ENCODE measurements around the gene IGLL5.

DNA sequence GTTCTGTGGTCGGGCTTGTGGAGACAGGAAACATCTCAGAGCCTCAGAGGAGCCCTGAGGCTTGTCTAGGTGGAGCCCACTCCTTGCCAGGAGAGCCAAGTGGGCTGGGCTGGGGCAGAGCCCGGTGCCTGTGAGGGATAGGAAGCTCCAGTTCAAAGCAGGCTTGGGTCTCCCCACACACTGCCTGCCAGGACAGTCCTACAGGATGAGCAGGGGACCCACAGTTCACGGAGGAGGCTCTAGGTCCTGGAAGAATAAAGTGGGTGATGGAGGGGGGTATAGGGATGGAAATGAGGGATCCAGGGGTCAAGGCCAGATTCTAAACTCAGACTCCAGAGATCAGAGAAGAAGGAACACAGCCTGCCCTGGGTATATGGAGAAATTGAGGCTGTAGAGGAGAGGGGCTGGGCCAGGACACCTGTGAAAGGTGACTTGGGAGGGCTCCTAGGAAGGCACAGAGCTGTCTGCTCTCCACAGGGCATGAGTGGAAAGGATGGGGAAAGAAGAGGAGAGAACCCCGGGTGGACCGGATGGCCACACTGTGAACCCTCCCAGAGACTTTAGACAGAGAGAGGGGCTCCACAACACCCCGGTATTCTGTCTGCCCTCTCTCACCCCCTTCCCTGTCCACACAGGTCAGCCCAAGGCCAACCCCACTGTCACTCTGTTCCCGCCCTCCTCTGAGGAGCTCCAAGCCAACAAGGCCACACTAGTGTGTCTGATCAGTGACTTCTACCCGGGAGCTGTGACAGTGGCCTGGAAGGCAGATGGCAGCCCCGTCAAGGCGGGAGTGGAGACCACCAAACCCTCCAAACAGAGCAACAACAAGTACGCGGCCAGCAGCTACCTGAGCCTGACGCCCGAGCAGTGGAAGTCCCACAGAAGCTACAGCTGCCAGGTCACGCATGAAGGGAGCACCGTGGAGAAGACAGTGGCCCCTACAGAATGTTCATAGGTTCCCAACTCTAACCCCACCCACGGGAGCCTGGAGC is 7.4 kb downstream of the IGLL5 start:
- TF ChIP-seq USF2 (IDR thresholded peaks at IDR 0.05; ENCODE audit: borderline replicate concordance, low read depth, low read length) = no peak
- TF ChIP-seq POLR2AphosphoS5 (IDR thresholded peaks at IDR 0.05; ENCODE audit: low read depth, low read length) = no peak
- TF ChIP-seq, protein P1, sequence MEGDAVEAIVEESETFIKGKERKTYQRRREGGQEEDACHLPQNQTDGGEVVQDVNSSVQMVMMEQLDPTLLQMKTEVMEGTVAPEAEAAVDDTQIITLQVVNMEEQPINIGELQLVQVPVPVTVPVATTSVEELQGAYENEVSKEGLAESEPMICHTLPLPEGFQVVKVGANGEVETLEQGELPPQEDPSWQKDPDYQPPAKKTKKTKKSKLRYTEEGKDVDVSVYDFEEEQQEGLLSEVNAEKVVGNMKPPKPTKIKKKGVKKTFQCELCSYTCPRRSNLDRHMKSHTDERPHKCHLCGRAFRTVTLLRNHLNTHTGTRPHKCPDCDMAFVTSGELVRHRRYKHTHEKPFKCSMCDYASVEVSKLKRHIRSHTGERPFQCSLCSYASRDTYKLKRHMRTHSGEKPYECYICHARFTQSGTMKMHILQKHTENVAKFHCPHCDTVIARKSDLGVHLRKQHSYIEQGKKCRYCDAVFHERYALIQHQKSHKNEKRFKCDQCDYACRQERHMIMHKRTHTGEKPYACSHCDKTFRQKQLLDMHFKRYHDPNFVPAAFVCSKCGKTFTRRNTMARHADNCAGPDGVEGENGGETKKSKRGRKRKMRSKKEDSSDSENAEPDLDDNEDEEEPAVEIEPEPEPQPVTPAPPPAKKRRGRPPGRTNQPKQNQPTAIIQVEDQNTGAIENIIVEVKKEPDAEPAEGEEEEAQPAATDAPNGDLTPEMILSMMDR (IDR thresholded peaks at IDR 0.05) = no peak
- TF ChIP-seq, protein P2, sequence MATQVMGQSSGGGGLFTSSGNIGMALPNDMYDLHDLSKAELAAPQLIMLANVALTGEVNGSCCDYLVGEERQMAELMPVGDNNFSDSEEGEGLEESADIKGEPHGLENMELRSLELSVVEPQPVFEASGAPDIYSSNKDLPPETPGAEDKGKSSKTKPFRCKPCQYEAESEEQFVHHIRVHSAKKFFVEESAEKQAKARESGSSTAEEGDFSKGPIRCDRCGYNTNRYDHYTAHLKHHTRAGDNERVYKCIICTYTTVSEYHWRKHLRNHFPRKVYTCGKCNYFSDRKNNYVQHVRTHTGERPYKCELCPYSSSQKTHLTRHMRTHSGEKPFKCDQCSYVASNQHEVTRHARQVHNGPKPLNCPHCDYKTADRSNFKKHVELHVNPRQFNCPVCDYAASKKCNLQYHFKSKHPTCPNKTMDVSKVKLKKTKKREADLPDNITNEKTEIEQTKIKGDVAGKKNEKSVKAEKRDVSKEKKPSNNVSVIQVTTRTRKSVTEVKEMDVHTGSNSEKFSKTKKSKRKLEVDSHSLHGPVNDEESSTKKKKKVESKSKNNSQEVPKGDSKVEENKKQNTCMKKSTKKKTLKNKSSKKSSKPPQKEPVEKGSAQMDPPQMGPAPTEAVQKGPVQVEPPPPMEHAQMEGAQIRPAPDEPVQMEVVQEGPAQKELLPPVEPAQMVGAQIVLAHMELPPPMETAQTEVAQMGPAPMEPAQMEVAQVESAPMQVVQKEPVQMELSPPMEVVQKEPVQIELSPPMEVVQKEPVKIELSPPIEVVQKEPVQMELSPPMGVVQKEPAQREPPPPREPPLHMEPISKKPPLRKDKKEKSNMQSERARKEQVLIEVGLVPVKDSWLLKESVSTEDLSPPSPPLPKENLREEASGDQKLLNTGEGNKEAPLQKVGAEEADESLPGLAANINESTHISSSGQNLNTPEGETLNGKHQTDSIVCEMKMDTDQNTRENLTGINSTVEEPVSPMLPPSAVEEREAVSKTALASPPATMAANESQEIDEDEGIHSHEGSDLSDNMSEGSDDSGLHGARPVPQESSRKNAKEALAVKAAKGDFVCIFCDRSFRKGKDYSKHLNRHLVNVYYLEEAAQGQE (IDR thresholded peaks at IDR 0.05; ENCODE audit: low read depth, low read length) = no peak
- TF ChIP-seq RAD21 (IDR thresholded peaks at IDR 0.05; ENCODE audit: low read length) = no peak
- no peak for TF ChIP-seq ELF1 (IDR thresholded peaks at IDR 0.05)
- no peak for TF ChIP-seq IRF3 (IDR thresholded peaks at IDR 0.05; ENCODE audit: low read depth, low read length)
- no peak for TF ChIP-seq ZBTB33 (IDR thresholded peaks at IDR 0.05; ENCODE audit: borderline replicate concordance, low read depth)
- no peak for TF ChIP-seq GABPA (IDR thresholded peaks at IDR 0.05; ENCODE audit: low read depth)
- TF ChIP-seq MXI1 (IDR thresholded peaks at IDR 0.05; ENCODE audit: low read depth, low read length) = no peak

All from SK-N-SH (cell line).